Measurements from ENCODE around the gene KRT76.
"Not testable (repeated sequence)": the region's sequence is repeated elsewhere in the genome, so short reads cannot be mapped to it uniquely, and the experiment has no call there.

KRT76 gene

GRCh38 chr12:52757449-52758176 lies 19.5 kb downstream of the KRT76 start:
- DNase-seq, result no peak

GRCh38 chr12:52756281-52756960 lies 20.7 kb downstream of the KRT76 start:
- no peak for DNase-seq

- DNase-seq, result no peak
These were observed 21.6 kb downstream of the KRT76 start for GRCh38 chr12:52755533-52755932.

DNA sequence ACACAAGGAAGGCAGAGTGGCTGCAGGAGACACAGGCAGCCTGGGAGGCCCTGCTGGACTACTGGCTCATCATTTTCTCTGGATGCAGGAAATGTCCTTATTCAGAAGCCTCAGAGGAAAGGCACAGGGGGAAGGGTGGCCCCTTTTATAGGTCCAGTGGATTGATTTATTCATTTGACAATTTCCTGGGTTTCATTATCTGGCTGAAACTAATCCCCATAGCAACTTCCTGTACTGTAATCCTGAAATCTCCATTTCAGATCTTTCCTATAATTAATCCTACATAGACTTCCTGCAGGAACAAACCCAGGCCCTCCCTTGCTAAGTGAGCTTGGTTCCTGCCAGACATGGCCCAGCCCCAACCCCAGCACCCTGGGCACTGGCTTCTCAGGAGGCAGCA lies 23.0 kb downstream of the KRT76 start:
- DNase-seq, result no peak

DNA sequence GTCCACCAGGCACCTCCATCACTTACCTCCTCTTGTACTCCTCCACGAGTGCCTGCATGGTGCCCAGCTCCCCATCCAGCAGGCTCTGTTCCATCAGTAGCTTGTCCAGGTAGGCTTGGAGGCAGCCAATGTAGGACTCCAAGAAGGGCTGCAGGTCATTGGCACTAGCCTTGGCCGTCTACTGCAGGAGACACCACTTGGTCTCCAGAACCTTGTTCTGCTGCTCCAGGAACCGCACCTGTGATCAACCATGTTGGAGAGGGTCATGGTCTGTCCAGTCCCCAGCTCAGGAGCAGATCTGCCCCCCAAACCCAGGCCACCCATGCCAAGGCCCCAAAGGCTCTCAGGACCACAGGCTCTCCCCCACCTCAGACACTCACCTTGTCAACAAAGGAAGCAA lies 23.9 kb downstream of the KRT76 start:
- DNase-seq, result no peak

- no peak for DNase-seq
These were observed 24.6 kb downstream of the KRT76 start for GRCh38 chr12:52752516-52752915.

GRCh38 chr12:52751795-52752194 lies 25.4 kb downstream of the KRT76 start:
- DNase-seq, result no peak

DNA sequence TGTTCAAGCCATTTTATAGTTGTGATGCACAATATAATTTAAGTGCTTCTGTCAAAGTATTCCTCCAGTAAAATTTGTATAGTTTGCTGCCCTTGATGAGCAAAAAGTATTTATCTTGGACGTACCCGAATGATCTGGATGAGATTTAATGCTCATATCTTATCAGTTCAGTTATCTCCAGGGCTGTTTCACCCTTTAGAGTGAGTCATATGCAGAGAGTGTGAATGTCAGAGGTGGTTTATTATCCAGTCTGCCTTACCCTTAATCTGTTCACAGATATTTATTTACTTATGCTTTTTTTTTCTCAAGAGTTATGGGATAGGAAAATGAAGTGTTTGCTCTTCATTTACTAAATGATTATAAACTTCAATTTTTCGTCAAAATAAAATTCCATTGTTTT lies 26.6 kb downstream of the KRT76 start:
- DNase-seq, result not testable (repeated sequence)

DNA sequence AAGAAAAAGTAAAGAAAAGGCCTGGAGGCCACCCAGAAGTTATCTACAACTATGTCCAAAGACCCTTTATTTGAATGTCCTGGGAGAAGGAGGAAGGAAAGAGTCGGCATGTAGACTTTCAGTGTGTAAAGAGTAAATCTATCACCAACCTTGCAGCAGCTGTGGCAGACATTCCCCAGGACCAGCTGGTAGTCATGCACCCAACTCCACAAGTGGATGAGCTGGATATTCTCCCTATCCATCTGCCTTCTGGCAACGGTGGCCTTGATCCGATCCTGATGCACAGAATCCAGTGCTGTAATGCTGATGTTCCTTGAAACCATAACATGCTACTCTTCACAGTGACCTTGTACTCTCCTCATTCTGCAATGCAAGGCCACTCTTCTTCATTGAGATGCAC lies 27.3 kb downstream of the KRT76 start:
- DNase-seq, result no peak

GRCh38 chr12:52748578-52748977 lies 28.6 kb downstream of the KRT76 start:
- no peak for DNase-seq

DNA sequence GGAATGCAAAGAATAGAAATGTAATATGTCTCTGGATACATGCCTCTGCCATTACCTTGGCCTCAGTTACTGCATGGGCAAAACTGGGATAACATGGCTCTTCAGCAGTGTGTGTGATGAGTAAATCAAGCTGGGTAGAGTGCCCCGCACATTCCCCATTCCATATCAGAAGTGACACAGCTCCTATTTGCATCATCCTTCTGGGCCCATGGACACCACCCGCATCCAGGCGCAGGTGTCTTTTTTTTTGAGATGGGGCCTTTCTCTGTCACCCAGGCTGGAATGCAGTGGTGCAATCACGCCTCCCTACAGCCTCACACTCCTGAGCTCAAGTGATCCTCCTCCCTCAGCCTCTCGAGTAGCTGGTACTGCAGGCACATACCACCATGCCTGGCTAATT lies 31.6 kb downstream of the KRT76 start:
- no peak for DNase-seq

- DNase-seq, result no peak
These were observed 32.5 kb downstream of the KRT76 start for GRCh38 chr12:52744493-52745156.

DNA sequence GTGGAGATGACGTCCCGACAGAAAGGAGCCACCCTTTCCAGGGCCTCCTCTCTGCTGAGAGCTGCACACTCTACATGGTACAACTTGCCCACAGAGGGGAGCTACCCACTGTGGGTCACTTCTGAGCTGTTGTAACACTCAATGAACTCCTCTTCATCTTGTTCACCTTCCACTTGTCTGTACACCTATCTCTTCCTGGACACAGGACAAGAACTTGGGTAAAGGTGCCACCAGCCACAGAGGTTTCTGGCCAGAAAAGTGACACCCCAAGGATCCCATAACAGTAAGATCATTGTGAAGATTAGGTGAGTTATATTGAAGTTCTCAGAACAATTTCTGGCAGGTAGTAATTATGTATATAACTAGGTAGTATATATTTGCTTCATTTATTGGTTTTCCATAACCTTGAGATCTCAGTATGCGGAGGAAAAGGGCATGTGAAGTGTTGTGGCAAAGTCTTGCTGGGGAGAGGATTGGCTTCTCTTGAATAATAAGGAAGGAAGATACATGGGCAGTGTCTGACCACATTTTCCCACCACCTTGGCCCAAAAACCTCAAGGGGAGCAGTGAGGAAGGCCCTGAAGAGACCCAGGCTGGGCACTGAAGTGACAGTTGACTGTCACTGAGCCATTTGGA lies 34.2 kb downstream of the KRT76 start:
- no peak for DNase-seq

DNA sequence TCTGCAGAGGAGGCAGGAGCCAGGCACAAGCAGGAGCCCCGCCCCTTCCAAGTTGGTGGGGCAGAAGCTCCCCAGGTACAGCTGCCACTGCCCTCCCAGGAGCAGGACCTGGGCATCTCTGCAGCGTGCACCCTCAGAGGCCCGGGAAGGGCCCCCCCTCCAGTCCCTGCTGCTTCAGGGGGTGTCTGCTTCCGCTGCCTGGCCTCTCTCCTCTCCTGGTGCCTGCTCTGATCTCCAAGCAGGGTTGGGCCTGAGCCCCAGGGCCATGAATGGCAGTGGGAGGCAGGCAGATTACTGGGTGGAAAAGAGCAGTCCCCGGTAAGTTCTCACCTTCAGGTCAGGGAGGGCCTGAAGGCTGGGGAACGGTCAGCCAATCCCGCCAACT lies 35.0 kb downstream of the KRT76 start:
- DNase-seq, result no peak

DNA sequence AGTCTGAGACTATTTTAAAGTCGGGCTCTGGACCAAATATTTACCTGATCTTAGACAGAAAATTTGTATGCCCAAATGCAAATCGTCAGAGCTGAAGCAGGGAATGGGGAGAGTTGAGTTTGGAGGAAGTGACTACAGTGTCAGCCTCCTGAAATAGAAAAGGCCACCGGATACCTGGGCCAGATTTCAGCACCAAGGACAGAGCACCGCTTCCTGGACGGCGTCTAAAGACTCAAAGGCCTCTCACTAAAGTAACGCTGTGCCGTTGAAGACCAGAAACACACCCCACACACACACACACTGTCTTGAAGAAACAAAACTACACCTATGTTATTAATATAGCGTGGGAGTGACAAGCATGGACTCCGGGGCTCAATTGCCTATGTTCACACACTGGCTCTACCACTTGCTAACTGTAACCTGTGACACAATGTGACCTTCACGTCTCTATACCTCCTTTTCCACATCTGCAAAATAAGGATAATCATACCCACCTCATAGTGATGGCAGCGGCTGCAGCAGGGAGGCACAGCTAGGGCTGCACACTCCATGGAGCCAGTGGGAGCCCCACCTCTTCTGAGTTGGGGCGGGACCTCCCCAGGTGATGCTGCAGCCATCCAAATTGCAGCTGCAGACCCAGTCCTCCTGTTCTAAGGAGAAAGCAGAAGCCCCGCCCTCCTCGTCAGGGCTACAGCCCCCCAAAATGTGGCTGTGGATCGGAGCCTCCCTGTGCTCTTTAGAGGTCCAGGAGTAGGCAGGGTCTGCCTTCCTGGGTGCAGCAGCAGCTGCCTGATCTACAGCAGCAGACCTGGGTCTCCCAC lies 35.6 kb downstream of the KRT76 start:
- no peak for DNase-seq

DNA sequence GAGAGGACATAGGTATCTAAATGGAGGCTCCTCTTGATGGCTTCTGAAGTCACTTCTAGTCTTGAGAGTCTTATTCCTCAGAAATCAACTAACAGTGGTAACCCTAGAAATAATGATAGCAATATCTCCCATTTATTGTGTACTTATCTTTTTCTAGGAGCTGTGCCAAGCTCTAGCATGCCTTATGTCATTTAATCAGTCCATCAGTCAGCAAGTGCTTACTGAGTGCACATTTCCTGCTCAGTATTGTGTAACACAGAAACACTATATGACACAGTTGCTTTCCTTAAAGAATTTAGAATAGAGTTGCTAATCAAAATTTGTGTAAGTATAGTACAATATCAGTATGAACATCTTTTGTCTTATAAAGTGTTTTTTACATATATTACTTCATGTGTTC lies 36.6 kb downstream of the KRT76 start:
- peak; percentile 54 for DNase-seq

- DNase-seq, result no peak
These were observed 37.2 kb downstream of the KRT76 start for GRCh38 chr12:52739963-52740362.

DNA sequence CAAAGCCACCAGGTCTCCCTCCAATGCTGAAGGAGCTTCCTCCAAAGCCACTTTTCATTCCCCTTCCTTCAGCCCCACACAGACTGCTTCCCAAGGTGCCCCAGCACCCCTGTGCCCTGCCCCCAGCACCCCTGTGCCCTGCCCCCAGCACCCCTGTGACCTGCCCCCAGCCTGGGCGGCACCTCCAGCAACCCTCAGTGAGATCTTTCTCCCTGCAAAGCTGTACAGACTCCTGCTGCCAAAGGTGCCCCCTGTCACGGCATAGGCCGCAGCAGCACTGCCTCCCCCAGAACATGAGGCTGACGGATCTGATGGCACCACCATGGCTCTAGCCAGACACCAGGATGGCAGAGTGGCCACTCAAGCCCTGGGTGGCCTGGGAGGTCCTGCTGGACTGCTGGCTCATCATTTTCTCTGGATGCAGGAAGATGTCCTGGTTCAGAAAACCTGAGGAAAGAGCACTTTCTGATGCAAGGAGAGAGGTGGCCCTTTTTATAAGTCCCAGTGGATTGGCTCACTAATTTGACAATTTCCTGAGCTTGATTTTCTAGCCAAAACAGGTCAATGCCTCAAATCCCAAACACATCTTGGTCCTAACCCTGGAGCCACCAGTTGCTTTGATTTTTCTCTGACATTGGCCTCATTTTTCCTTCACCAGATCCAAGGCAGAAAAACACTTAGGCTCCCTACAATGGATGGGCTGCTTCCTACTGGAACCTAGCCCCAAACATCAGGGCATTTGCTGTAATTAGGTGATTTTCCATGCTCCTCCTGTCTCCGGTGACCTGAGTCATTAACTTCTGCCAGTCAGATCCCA lies 41.1 kb downstream of the KRT76 start:
- no peak for DNase-seq

- no peak for DNase-seq
These were observed 42.0 kb downstream of the KRT76 start for GRCh38 chr12:52735106-52735505.

DNA sequence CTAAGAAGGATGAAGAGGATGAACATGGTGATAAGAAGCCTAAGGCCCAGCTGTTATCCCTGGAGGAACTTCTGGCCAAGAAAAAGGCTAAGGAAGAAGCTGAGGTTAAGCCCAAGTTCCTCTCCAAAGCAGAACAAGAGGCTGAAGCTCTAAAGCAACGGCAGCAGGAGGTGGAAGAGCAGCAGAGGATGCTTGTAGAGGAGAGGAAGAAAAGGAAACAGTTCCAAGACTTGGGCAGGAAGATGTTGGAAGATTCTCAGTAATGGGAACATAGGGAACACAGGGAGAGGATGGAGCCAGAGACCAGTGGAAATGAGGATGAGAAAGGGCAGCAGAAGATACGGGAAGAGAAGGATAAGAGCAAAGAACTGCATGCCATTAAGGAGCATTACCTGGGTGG lies 46.4 kb downstream of the KRT76 start:
- DNase-seq, result no peak

GRCh38 chr12:52730383-52730782 lies 46.8 kb downstream of the KRT76 start:
- DNase-seq, result no peak

DNA sequence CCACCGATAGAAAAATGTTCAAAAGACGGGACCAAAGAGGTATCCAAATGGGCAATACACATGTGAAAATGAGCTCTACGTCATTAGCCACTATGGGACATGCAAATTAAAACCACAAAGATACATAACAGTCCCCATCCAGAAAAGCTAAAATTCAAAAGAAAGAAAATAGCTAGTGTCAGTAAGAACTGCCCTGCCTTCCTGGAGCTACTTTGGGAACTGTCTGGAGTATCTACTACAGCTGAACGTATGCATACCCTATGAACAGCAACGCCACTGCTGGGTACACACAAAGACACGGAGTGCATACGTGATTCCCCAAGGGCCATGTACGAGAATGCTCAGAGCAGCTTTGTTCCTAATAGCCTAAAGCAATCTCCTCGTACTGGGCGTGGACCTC lies 48.0 kb downstream of the KRT76 start:
- DNase-seq, result no peak
